Suppressor macrophage treated with lipopolysaccharide for 4 hours (primary cell): ENCODE results near the gene FUT6.
A peak's percentile ranks its signal among the peaks of the same experiment; 100 is the strongest.
"Not testable (repeated sequence)": the region's sequence is repeated elsewhere in the genome, so short reads cannot be mapped to it uniquely, and the experiment has no call there.

Experiments used
- DNase-seq: peaks from one replicate; pipeline ENCODE4 v3.0.0-alpha.2; 2020

Gene FUT6

DNA sequence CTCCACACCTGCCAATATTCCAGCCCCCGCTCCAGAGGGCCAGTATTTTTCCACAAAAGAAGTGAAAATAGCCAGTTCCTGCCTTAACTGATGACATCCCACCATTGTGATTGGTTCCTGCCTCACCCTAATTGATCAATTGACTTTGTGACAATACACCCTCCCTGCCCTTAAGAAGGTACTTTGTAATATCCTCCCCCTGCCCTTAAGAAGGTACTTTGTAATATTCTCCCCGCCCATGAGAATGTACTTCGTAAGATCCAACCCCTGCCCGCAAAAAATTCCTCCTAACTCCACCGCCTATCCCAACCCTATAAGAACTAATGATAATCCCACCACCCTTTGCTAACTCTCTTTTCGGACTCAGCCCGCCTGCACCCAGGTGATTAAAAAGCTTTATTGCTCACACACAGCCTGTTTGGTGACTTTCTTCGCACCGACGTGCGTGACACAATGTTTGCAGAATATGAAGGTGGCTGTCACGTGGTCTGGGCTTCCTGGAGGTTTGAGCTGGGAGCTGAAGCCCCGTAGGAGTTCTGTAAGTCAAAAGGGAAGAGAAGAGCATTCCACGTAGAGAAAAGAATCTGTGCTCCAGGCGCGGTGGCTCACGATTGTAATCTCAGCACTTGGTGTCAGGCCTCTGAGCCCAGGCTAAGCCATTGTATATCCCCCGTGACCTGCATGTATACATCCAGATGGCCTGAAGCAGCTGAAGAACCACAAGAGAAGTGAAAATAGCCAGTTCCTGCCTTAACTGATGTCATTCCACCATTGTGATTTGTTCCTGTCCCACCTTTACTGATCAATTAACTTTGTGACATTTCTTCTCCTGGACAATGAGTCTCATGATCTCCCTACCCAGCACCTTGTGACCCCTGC is 17.9 kb upstream of the FUT6 start:
- DNase-seq, result no peak

DNA sequence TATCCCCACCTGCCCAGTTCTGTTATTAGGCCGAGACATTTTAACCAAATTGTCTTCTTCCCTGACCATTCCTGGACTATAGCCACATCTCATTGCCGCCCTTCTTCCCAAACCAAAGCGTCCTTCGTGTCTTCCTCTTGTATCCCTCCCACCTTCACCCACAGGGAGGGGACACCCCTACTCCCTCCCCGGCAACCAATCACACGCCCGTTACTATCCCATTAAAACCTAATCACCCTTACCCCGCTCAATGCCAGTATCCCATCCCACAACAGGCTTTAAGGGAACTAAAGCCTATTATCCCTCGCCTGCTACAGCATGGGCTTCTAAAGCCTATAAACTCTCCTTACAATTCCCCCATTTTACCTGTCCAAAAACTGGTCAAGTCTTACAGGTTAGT is 15.6 kb upstream of the FUT6 start:
- not testable (repeated sequence) for DNase-seq

DNA sequence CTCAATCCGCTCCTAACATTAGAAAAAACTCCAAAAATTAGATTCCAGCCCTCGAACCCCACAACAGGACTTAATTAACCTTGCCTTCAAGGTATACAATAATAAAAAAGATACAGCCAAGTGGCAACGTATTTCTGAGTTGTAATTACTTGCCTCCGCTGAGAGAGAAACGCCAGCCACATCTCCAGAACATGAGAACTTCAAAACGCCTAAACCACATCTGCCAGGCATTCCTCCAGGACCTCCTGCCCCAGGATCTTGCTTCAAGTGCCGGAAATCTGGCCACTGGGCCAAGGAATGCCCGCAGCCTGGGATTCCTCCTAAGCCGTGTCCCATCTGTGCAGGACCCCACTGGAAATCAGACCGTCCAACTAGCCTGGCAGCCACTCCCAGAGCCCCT is 14.6 kb upstream of the FUT6 start:
- DNase-seq, result not testable (repeated sequence)

DNA sequence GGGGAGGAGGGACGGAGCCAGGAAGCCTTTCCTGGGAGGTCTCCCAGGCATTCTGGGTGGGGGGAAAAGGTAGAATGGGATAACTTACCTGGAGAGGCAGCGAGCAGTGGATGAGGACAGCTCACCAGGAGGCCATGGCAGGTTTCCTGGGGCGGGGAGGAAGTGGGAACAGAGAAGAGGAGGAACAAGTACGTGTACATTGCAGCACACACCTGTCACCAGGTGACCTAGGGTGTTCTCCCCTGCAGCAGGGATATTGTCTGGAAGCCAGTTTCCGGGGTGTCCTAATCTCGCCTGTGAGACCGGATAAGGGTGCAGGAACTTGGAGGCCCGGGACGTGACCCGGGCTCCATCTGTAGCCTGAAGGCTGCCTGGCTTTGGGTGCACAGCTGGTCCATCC is 11.8 kb upstream of the FUT6 start, which contains the start of gene FUT3:
Gene FUT3, minus strand, starts transcription at position 148 of the 400 bp plus-strand sequence.
- no peak for DNase-seq

DNA sequence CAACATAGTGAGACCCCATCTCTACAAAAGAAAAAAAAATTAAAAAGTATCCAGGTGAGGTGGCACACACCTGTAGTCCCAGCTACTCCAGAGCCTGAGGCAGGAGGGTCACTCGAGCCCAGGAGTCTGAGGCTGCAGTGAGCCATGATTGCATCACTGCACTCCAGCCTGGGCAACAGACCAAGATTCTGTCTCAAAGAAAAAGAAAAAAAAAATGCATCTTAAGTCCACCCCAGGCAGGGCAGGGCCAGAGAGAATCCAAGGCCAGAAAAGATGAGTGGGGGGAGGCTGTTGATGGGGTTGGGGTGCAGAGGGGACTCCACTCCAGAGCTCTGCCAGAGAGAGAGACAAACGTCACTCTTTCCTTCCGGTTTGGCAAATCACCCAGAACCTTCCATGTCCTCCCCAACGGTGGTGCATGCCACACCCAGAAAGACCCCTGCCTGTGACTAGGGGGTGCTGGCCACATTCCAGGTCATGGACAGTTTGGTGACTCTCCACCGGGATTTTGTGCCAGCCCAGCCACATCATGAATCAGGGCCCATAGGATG is 11.3 kb upstream of the FUT6 start:
- no peak for DNase-seq

DNA sequence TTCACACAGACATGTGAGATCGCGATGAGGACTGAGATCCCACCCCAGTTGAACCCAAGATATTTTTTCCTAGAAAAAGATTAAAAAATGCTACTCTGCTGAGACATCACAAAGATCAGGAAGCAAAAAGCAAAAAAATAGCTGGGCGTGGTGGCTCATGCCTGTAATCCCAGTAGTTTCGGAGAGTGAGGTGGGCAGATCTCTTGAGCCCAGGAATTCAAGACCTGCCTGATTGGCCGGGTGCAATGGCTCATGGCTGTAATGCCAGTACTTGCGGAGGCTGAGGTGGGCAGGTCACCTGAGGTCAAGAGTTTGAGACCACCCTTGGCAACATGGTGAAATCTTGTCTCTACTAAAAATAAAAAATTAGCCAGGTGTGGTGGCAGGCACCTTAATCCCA is 10.7 kb upstream of the FUT6 start:
- no peak for DNase-seq

DNA sequence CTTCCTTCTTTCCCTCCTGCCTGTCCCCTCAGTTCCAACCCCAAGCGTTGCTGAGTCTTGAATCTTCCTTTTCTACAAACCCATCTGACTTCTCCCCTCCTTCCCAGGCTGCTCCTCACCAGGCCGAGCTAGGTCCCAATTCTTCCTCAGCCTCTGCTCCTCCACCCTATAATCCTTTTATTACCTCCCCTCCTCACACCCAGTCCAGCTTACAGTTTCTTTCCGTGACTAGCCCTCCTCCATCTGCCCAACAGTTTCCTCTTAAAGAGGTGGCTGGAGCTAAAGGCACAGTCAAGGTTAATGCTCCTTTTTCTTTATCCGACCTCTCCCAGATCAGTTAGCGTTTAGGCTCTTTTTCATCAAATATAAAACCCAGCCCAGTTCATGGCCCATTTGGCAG is 9.1 kb upstream of the FUT6 start:
- DNase-seq, result not testable (repeated sequence)

DNA sequence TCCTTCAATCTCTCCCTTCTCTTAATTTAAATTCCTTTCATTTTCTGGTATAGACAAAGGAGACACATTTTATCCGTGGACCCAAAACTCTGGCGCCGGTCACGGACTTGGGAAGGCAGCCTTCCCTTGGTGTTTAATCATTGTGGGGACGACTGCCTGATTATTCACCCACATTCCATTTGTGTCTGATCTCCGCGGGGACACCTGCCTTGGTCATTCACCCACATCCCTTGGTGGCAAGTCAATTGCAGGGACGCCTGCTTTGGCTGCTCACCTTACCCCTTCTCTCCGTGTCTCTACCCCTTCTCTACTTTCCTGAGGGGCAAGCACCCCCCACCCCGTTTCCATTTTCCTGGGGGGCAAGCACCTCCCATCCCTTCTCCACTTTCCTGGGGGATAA is 8.3 kb upstream of the FUT6 start:
- not testable (repeated sequence) for DNase-seq

DNA sequence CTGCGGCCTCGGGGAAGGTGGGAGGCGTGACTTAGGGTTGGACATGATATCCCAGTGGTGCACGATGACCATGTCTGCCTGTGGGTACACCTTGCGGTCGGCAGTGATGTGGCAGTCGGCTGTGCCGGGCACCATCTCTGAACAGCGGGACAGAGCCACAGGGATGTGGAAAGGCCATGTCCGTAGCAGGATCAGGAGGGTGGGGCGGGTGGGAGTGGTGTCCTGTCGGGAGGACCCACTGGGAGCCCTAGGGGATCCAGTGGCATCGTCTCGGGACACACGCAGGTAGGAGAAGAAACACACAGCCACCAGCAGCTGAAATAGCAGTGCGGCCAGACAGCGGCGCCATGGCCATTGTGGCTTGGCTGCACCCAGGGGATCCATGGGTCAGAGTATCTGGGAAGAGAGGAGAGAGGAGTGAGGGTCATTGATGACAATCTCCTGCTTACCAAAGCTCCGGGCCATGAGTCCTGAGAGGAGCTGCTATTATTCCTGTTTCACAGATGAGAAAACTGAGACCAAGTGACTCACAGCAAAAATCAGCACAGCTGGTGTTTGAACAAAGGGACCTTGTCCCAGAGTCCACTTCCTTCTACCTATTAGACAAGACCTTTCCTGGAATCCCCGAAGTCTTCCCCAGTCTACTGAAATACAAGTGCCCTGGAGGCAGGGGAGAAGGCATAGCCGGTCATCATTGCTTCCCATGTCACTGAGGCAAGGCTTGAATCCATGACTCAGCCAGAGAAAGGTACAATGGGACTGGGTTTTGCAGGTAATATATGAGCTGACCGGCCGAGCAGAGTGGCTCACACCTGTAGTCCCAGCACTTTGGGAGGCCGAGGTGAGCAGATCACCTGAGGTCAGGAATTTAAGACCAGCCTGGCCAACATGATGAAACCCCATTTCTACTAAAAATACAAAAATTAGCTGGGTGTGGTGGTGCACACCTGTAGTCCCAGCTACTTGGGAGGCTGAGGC is 5.2 kb upstream of the FUT6 start:
- DNase-seq, result no peak

DNA sequence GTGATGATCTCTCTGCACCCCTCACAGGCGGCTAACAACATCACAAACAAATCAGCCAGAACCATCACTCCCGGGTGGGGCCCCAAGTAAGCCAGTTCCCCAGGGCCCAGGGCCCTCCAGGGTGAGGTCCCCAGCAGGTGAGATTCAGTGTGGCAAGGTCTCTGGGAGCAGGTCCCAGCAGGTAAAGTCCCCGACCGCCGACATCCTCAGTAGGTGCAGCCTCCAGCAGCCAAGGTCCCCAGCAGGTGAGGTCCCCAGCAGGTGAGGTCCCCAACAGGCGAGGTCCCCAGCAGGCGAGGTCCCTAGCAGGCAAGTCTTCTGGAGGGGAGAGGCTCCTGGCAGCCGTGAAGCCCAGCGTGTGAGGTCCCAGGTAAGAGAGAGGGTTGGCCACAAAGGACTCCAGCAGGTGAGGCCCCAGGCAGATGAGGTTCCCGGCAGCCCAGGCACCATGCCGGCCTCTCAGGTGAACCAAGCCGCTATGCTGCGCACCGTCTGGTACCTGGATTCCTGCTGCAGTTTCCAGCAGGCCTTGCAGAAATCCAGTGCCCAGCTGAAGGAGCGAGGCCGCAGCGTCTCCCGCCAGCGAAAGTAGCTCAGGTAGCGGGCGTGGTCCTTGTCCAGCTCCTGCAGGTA is 3.9 kb upstream of the FUT6 start:
- DNase-seq, result no peak

DNA sequence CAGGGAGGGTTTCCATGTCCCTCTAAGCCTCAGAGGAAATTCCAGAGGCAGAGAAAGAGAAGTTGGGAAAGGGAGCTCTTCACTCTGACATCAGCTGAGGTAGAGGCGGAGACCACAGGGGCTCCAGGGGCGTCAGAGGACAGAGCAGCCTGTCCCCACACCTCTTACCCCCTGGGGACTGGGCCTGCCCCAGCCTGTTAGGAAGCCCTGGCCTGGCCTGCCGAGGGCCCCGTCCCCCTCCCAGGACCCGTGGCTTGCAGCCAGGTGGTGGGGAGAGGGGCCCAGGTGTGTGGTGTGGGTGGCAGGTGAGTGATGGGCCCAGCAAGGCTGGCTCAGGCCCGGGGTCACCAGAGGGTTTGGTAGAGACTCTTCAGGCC is 2.2 kb upstream of the FUT6 start:
- not testable (repeated sequence) for DNase-seq

DNA sequence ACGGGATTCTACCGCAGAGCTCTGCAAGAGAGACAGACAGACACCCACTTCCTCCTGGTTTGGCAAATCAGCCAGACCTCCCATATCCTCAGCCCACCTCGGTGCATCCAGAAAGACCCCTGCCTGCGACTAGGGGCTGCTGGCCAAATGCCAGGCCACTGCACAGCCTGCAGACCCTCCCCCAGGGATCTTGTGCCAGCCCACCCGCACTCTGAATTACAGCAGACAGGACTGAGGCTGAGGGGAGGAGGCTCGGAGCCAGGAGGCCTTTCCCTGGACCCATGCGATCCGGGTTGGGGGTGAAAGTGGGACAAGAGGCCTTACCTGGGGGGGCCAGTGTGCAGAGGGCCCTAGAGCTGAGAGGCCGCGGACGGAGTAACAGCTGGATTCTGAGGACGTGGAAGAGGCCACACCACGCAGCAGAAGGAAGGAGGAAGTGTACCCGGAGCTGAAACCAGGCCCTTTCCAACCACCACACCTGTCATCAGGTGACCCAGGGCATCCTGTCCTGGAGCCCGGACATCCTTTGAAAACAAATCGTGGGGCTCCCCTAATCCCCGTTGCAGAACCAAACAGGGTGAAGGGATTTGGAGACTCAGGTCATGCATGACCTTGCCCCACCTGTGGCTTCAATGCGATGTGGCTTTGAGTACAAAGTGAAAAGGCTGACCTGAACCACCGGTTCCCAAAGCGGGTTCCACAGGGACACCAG is 993 bp downstream of the FUT6 start:
- DNase-seq, result no peak

DNA sequence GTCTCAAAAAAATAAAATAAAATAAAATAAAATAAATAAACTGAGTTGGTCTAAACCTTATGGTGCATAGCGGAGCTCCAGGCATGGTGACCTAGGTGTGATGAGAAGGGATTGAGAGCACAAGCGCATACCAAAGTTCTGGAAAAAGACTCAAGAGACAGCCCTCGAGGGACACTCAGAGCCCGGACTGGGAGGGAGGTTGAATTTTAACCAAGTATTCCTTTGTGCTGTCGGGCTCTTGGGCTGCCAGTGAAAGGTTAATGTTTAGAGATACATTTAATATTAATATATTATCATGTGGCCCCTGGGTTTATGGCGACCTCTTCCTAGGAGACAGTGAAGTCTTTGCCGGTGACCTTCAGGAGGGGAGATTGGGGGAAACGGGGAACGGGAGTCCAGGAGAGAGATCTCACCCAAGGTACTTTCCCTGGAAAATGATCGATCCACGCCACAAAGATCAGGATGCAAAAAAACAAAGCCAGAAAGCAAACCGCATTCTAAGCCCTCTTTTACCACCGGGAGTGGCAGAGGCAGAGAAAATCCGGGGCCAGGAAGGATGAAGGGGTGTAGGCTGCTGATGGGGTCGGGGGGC is 1.6 kb downstream of the FUT6 start:
- no peak for DNase-seq

DNA sequence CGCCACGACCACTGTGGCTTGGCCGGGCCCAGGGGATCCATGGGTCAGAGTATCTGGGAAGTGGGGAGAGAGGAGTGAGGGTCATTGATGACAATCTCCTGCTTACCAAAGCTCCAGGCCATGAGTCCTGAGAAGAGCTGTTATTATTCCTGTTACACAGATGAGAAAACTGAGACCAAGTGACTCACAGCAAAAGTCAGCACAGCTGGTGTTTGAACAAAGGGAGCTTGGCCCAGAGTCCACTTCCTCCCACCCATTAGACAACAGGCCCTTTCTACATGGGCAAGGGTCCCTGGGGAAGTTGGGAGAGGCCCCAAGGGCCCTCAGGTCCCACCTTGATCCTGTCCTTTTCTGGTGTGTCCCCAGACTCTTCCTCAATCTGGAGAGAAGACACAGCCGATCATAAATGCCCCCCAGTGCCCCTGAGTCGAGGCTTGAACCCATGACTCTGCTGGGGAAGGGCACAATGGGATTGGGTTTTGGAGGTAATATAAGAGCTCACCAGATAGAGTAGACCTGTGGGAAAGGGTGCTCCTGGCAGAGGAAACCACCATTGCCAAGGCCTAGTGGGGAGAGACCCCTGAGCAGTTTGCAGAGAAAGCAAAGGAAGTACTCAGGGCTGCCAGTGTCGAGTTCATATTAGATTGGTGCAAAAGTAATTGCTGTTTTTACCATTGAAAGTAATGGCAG is 6.8 kb downstream of the FUT6 start:
- no peak for DNase-seq

DNA sequence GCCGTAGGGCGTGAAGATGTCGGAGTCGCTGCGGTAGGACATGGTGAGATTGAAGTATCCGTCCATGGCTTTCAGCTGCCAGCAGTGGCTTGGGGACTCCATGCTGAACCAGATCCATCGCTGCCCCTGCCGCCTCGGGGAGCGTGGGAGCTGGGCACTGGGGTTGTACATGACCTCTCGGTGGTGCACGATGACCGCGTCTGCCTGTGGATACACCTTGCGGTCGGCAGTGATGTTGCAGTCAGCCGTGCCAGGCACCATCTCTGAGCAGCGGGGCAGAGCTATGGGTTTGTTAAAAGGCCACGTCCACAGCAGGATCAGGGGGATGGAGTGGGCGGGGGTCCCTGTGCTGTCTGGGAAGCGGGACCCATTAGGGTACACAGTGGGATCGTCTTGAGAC is 7.4 kb downstream of the FUT6 start:
- no peak for DNase-seq

DNA sequence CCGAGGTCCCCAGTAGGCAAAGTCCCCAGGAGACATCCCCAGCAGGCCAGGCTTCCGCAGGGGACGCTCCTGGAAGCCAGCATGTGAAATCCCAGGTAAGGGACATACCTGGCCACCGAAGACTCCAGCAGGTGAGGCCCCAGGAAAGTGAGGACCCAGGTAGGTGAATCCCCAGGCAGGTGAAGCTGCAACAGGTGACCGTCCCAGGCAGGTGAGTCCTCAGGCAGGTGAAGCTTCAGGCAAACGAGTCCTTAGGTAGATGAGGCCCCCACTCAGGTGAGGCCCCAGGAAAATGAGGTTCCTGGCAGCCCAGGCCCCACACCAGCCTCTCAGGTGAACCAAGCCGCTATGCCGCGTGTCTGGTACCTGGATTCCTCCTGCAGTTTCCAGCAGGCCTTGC is 8.3 kb downstream of the FUT6 start:
- DNase-seq, result no peak

DNA sequence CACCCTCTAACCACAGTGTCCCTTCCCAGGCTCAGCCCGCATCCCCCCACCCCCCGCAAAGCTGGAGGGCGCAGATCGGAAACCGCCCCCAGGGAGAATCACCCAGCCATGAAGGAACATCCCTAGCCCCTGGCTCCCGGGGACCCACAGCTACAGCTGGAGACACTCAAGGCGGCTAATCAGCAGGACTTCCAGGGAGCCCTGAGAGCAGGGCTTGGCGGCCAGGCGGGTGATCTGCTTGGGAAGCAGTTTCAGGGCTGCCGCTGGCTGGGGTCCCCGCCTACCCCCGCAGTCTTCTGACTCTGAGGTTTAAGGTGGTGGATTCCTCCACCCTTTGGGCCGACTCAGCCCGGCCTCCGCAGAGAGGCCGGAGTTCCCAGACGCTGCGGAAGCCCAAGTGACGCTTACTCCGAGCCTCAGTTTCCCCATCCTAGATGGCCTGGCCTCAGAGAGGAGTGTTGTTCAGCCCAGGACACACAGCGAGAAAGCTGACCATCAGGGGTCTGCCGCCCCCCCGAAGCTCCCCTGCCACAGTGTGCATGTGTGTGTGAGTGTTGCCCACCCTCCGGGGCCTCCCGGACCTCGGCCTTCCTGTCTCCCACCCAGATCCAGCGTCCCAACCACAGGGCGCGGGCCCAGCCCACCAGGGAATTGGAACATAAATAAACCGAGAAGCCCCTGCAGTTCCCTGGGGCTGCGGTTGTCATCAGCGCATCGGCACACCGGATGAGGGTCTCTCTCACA is 9.8 kb downstream of the FUT6 start:
- no peak for DNase-seq

DNA sequence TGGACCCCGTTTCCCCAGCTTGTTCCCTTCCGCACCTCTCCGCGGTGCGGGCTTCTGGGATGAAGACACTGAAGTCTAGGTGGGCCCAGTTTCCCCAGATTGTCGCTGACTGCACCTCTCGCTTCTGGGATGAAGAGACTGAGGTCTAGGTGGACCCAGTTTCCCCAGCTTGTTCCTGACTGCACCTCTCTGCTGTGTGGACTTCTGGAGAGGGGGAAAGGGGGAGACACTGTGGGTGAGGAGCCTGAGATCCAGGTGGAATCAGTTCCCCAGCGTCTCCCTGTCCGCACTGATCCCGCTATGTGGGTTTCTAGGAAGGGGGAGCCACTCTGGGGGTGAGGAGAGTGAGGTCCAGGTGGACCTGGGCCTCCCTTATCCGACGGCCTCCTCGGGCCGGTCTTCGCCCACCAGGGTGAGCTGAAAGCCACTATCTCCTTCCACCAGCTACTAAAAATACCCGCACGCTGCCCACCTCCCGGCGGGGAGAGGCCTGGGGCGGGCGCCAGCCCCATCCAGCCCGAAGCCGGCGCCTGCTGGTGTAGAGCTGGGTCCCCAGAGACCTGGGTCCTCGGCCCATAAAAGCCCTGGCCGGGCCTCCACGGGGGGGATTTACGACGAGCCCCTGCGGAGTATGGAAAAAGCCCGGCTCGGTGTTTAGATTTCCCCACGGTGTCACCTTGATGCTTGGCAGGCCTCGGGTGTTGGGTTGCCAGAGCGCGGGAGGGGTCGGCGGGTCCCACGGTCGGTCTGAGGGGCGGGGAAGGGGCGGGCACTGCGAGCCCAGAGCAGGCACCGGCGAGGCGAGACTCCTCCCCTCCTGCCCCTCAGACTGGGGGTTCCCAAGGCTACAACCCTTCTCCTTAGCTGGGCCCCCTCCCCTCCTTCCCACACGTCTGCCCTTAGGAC is 10.6 kb downstream of the FUT6 start:
- DNase-seq, result no peak

DNA sequence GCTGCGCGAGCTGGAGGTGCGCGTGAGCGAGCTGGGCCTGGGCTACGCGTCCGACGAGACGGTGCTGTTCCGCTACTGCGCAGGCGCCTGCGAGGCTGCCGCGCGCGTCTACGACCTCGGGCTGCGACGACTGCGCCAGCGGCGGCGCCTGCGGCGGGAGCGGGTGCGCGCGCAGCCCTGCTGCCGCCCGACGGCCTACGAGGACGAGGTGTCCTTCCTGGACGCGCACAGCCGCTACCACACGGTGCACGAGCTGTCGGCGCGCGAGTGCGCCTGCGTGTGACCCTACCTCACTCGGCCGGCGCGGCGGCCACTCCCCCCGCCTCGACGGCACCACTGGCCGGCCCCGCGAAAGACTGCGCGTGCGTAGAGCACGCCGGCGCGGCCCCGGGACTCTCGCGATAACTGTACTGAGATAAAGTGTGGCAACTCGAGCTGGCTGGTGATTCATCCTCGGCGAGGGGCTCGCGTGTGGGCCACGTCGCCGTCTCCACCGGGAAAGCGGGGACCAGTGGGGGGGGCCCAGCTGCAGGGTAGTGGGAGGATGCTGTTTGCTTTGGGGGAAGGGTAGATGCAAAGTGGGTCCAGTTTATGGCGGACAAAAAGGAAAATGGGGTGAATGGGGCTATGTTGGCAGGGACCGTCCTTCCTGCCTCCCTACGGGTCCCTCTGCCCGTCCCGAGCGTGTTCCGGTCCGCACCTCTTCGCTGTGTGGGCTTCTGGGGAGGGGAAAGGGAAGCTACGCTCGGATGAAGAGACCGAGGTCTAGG is 11.4 kb downstream of the FUT6 start:
- peak; percentile 96 for DNase-seq
